K562 (cell line): ENCODE results near the gene EPOP. TPM values are rescaled to one million over a fixed set of nuclear protein-coding genes. Genes with fewer than 3 reads are reported as not detected.

Experiments used
- AFF1 ChIP-seq, 2 experiments: fragments of 450-650 bp; IDR thresholded peaks; 2 replicates each; pipeline ENCODE4 v1.6.1; 2018; ENCODE audit warnings: mild to moderate bottlenecking in 2 of 2, low read depth in 1 of 2; ENCODE audit not compliant: partially characterized antibody in 2 of 2
- ATF7 ChIP-seq: fragments of 450-650 bp; IDR thresholded peaks from 2 replicates; pipeline ENCODE4 v1.7.1; 2014; ENCODE audit warnings: mild to moderate bottlenecking, moderate library complexity
- BCOR ChIP-seq: fragments of 450-650 bp; IDR thresholded peaks from 2 replicates; pipeline ENCODE4 v1.6.1; 2016
- CHD1 ChIP-seq: fragments of 200-600 bp; sonication (generic); IDR thresholded peaks from one replicate; pipeline ENCODE4 v1.6.1; 2012; ENCODE audit warnings: mild to moderate bottlenecking, moderate library complexity, low read length, inconsistent platforms
- CREB3L1 ChIP-seq: fragments of 450-650 bp; IDR thresholded peaks from 2 replicates; pipeline ENCODE4 v1.6.1; 2014; ENCODE audit warnings: low read depth, mild to moderate bottlenecking, moderate library complexity, borderline replicate concordance
- DACH1 ChIP-seq: fragments of 450-650 bp; IDR thresholded peaks from 2 replicates; pipeline ENCODE4 v1.6.1; 2018; ENCODE audit not compliant: partially characterized antibody
- FOSL1 ChIP-seq: fragments of 200-800 bp; sonication (Bioruptor generic); conservative IDR thresholded peaks from 2 replicates; pipeline ENCODE4 v1.6.1; 2016; ENCODE audit warnings: missing genetic modification characterization, missing compliant biosample characterization
- HMG20A ChIP-seq: fragments of 450-650 bp; formaldehyde crosslinking; conservative IDR thresholded peaks from 2 replicates; pipeline ENCODE4 v1.4.0; 2020; ENCODE audit warnings: mild to moderate bottlenecking, mixed read lengths
- IRF1 ChIP-seq: sonication (generic); formaldehyde crosslinking; IDR thresholded peaks from 2 replicates; pipeline ENCODE4 v1.8.0; 2022; ENCODE audit warnings: missing genetic modification reagents, mild to moderate bottlenecking, borderline replicate concordance
- KAT7 ChIP-seq: sonication (generic); formaldehyde crosslinking; IDR thresholded peaks from 2 replicates; pipeline ENCODE4 v1.8.0; 2022; ENCODE audit warnings: missing genetic modification reagents, mild to moderate bottlenecking, borderline replicate concordance
- NFIC ChIP-seq: fragments of 450-650 bp; IDR thresholded peaks from 2 replicates; pipeline ENCODE4 v1.6.1; 2017; ENCODE audit warnings: mild to moderate bottlenecking, inconsistent platforms
- NONO ChIP-seq, 2 experiments: fragments of 200-400 bp in 1 of 2; fragments of 450-650 bp in 1 of 2; formaldehyde crosslinking in 1 of 2; IDR thresholded peaks; 2 replicates each; pipeline ENCODE4 v1.6.1; 2017; ENCODE audit warnings: low read depth in 2 of 2, mild to moderate bottlenecking in 2 of 2, moderate library complexity in 2 of 2, low read length in 1 of 2
- NR2F6 ChIP-seq: fragments of 450-650 bp; formaldehyde crosslinking; IDR thresholded peaks from 2 replicates; pipeline ENCODE4 v1.4.0; 2020; ENCODE audit warnings: mild to moderate bottlenecking
- NR4A1 ChIP-seq, 2 experiments: fragments of 250-450 bp in 1 of 2; fragments of 450-650 bp in 1 of 2; sonication (Bioruptor Pico) in 1 of 2; IDR thresholded peaks; 2 replicates each; pipeline versions ENCODE4 v1.4.0 to v1.6.1; 2016 to 2020; ENCODE audit warnings: mild to moderate bottlenecking in 2 of 2, missing compliant biosample characterization in 1 of 2, missing genetic modification characterization in 1 of 2, moderate library complexity in 1 of 2
- NRF1 ChIP-seq, 2 experiments: fragments of 450-650 bp; IDR thresholded peaks in 1 of 2; conservative IDR thresholded peaks in 1 of 2; 2 replicates each; pipeline ENCODE4 v1.6.1; 2014; ENCODE audit warnings: mild to moderate bottlenecking in 2 of 2
- RBFOX2 ChIP-seq: fragments of 200-400 bp; formaldehyde crosslinking; IDR thresholded peaks from 2 replicates; pipeline ENCODE4 v1.6.1; 2017; ENCODE audit warnings: low read depth, mild to moderate bottlenecking, low read length, moderate library complexity
- STAT5A ChIP-seq: IDR thresholded peaks from 2 replicates; pipeline ENCODE4 v1.6.1; 2012; ENCODE audit warnings: low read length, inconsistent platforms, borderline replicate concordance
- ZBED1 ChIP-seq: IDR thresholded peaks from 2 replicates; pipeline ENCODE4 v1.6.1; 2014
- ZNF134 ChIP-seq: fragments of 250-450 bp; sonication (Bioruptor Pico); conservative IDR thresholded peaks from 2 replicates; pipeline ENCODE4 v1.4.0; 2020
- ZNF197 ChIP-seq: fragments of 200-800 bp; sonication (Bioruptor generic); IDR thresholded peaks from 2 replicates; pipeline ENCODE4 v1.6.1; 2016; ENCODE audit warnings: low read depth, missing genetic modification characterization, missing compliant biosample characterization
- ZNF24 ChIP-seq: fragments of 450-650 bp; IDR thresholded peaks from 2 replicates; pipeline ENCODE4 v1.6.1; 2016
- ZNF347 ChIP-seq: fragments of 450-650 bp; formaldehyde crosslinking; IDR thresholded peaks from 2 replicates; pipeline ENCODE4 v1.4.0; 2020; ENCODE audit warnings: low read depth, mild to moderate bottlenecking, moderate library complexity
- ZNF780A ChIP-seq: fragments of 250-450 bp; sonication (Bioruptor Pico); IDR thresholded peaks from 2 replicates; pipeline ENCODE4 v1.5.0; 2021; ENCODE audit warnings: mild to moderate bottlenecking
- polyA plus RNA-seq, 8 experiments: library from polyadenylated mRNA; depleted of rRNA in 4 of 8; stranded (reverse) in 5 of 8; unstranded in 3 of 8; fragments of >200 nt; fragmentation: Nextera tagmentation in 2 of 8; fragmentation: Illumina TruSeq in 1 of 8; extraction: Ambion mirVana in 2 of 8; extraction: Trizol in 1 of 8; gene quantifications; 2 replicates each; pipeline versions ENCODE4 v1.2.1 to v1.2.3, GENCODE V29; 2011 to 2014; ENCODE audit warnings: inconsistent platforms in 1 of 8, missing spikeins in 1 of 8
- total RNA-seq, 7 experiments: library from RNA; depleted of rRNA in 6 of 7; stranded (reverse); fragments of >200 nt in 6 of 7; fragmentation: Illumina TruSeq in 2 of 7; extraction: Trizol in 2 of 7; gene quantifications; 2 replicates each; pipeline versions ENCODE4 v1.2.1 to v1.2.3, GENCODE V29; 2011 to 2021; ENCODE audit warnings: low replicate concordance in 1 of 7

Gene EPOP
- total and polyA plus RNA-seq, 9 of the 15 experiments (the other 6 are each of a cell fraction or from before 2014, with no cell fraction given), result 0.41 to 10.6 (median 4.6) TPM

GRCh38 chr17:38702166-38702915, 27.6 kb upstream of the EPOP start (continued):
- TF ChIP-seq IRF1 (CRISPR knock-in tag), result no peak
- TF ChIP-seq DACH1, result no peak
- peak; percentile 62; the same call in 1 of the 2 replicates for TF ChIP-seq KAT7 (CRISPR knock-in tag)
- TF ChIP-seq ZBED1, result no peak
- TF ChIP-seq NFIC, result 0 out of 2 replicates have a peak, but pooled peaks have one; percentile 35
- no peak for TF ChIP-seq ZNF347 (CRISPR knock-in tag)
- TF ChIP-seq NR2F6 (CRISPR knock-in tag), result no peak
- peak in 1 of 2 experiments; percentile 3 for TF ChIP-seq AFF1 (IDR thresholded peaks at IDR 0.05; ENCODE audit: low read depth in 1 of 2, partially characterized antibody in 2 of 2)
- TF ChIP-seq NR4A1 (CRISPR knock-in tag; IDR thresholded peaks at IDR 0.05), result no peak
- TF ChIP-seq NR4A1 (tag; IDR thresholded peaks at IDR 0.05), result peak; percentile 26; the same call in 1 of the 2 replicates
- peak in 1 of 2 experiments; percentile 83; a peak in 2 of 4 replicates for TF ChIP-seq NONO (IDR thresholded peaks at IDR 0.05; ENCODE audit: low read depth in 2 of 2, low read length in 1 of 2)
- peak; percentile 7; the same call in 1 of the 2 replicates for TF ChIP-seq ZNF24
- peak; percentile 56; the same call in 1 of the 2 replicates for TF ChIP-seq CREB3L1
- TF ChIP-seq RBFOX2, result peak; percentile 95
- TF ChIP-seq CHD1, result peak; percentile 74
- no peak for TF ChIP-seq STAT5A
- peak; percentile 53 for TF ChIP-seq ATF7
- no peak for TF ChIP-seq FOSL1 (tag)
- TF ChIP-seq ZNF197 (CRISPR knock-in tag), result 0 out of 2 replicates have a peak, but pooled peaks have one; percentile 24
- no peak for TF ChIP-seq ZNF134
- no peak for TF ChIP-seq HMG20A (CRISPR knock-in tag)
- TF ChIP-seq BCOR, result no peak; the same call in 1 of the 2 replicates
- no peak for TF ChIP-seq ZNF780A
- peak; percentile 15 to 20; a peak in 2 of 4 replicates for TF ChIP-seq NRF1 (conservative IDR thresholded peaks at IDR 0.05 in 1 of 2, IDR thresholded peaks at IDR 0.05 in 1 of 2)
